Measurements from ENCODE around the gene SH3BGR. TPM values are rescaled to one million over a fixed set of nuclear protein-coding genes. Genes with fewer than 3 reads are reported as not detected.

The SH3BGR gene
- total and polyA plus RNA-seq, 2 of the 4 experiments (the other 2 are of a cell fraction), result 1.6 to 2.0 TPM

- no peak overlapping the region for H3K14ac ChIP-seq (replicated peaks; ENCODE audit: low read depth, low read length)
- no CpG with 5 or more reads among the region's 3 CpGs for WGBS, 2 experiments (ENCODE audit: extremely low coverage in 2 of 2, insufficient read length in 1 of 2)
- H2BK5ac ChIP-seq (ENCODE audit: low read depth, low read length, poor library complexity, severe bottlenecking), result no peak overlapping the region
- H2AFZ ChIP-seq (replicated peaks; ENCODE audit: low read length, poor library complexity), result no peak overlapping the region
- no peak overlapping the region for H3K9ac ChIP-seq (ENCODE audit: low read depth, low read length)
- no peak overlapping the region for H4K91ac ChIP-seq (ENCODE audit: insufficient read depth, low read depth, low read length)
- ChIA-PET CTCF (no interaction called here), POLR2A (ENCODE audit: unreplicated experiment) (no interaction called here)
- BruUV-seq (replicated peaks), result no TSS peak
- no peak for DNase-seq
- dilution Hi-C loops (cut with HindIII; ENCODE audit: low sequenced_read_pairs, unreplicated experiment) (no loop called here), intact Hi-C loops (cut with micrococcal nuclease) (no loop called here), in situ Hi-C loops (cut with MboI; ENCODE audit: low sequenced_read_pairs) (no loop called here)
- H3K18ac ChIP-seq (ENCODE audit: low read depth, low read length), result no peak overlapping the region
- no peak overlapping the region for H2BK15ac ChIP-seq (ENCODE audit: low read depth, low read length)
- no peak overlapping the region for H3K4ac ChIP-seq (ENCODE audit: low read depth, low read length)
- ATAC-seq (ENCODE audit: low read depth), result no peak
- no peaks in the 10 kb centered on the region for H3K36me3 ChIP-seq (ENCODE audit: control insufficient read depth, insufficient read depth, low read length)
- H2AK5ac ChIP-seq (ENCODE audit: low read depth, low read length), result no peak overlapping the region
- H3K4me2 ChIP-seq (ENCODE audit: low read depth, low read length), result no peak overlapping the region
- no peak overlapping the region for H3K4me3 ChIP-seq (ENCODE audit: insufficient read depth, low read depth, low read length)
- H3K79me1 ChIP-seq (ENCODE audit: low read depth in 1 of 2, low read length in 2 of 2), result no peaks in the 10 kb centered on the region
- H3K23ac ChIP-seq (ENCODE audit: low read depth, low read length), result no peak overlapping the region
- no peaks in the 10 kb centered on the region for H3K27me3 ChIP-seq (ENCODE audit: control insufficient read depth, insufficient read depth, low read length)
- no peak overlapping the region for H2BK120ac ChIP-seq (ENCODE audit: low read depth, low read length)
- TF ChIP-seq MAZ (IDR thresholded peaks at IDR 0.05; ENCODE audit: borderline replicate concordance, low read depth, low read length) (no peak), CTCF (conservative IDR thresholded peaks at IDR 0.05; ENCODE audit: low read depth, low read length) (no peak), MXI1 (IDR thresholded peaks at IDR 0.05; ENCODE audit: borderline replicate concordance, low read depth, low read length) (no peak), CEBPB (IDR thresholded peaks at IDR 0.05; ENCODE audit: low read depth, low read length) (no peak), RAD21 (IDR thresholded peaks at IDR 0.05; ENCODE audit: low read length) (no peak), RCOR1 (IDR thresholded peaks at IDR 0.05; ENCODE audit: insufficient replicate concordance, low read length) (no peak)
- H2BK20ac ChIP-seq (ENCODE audit: low read depth, low read length), result no peak overlapping the region
- no peak overlapping the region for H4K8ac ChIP-seq (ENCODE audit: low read depth in 2 of 2, low read length in 2 of 2)
- H4K5ac ChIP-seq (ENCODE audit: low read depth, low read length), result no peak overlapping the region
- no peaks in the 10 kb centered on the region for H3K9me1 ChIP-seq (ENCODE audit: insufficient read depth, low read length)
- H3K56ac ChIP-seq (ENCODE audit: extremely low read depth, insufficient read depth, low read length), result no peak overlapping the region
- H3K27ac ChIP-seq (ENCODE audit: insufficient read depth, low read length), result no peak overlapping the region
- H4K20me1 ChIP-seq (ENCODE audit: insufficient read depth, low read length), result no peaks in the 10 kb centered on the region
- no peak overlapping the region for H2AK9ac ChIP-seq (replicated peaks; ENCODE audit: low read depth, low read length, poor library complexity)
- H3K9me3 ChIP-seq (ENCODE audit: control insufficient read depth, insufficient read depth, low read length), result no peaks in the 10 kb centered on the region
- no peaks in the 10 kb centered on the region for H3K4me1 ChIP-seq (ENCODE audit: control insufficient read depth, insufficient read depth, low read length)
Observed at GRCh38 chr21:39481886-39482285, 30.1 kb downstream of the SH3BGR start.

Measured in IMR-90 (cell line).